ENCODE measurements around the gene CYP24A1. TPM values are rescaled to one million over a fixed set of nuclear protein-coding genes. Genes with fewer than 3 reads are reported as not detected.

The CYP24A1 gene
- polyA plus RNA-seq, 1 donor from 2014 or later, result 0.12 TPM

GRCh38 chr20:54215157-54215789, 41.5 kb upstream of the CYP24A1 start:
- no peaks in the 10 kb centered on the region for H3F3A ChIP-seq (ENCODE audit: insufficient read depth, low read length, poor library complexity, severe bottlenecking)
- no peak overlapping the region for H3K9ac ChIP-seq (ENCODE audit: low read length)
- H3K27me3 ChIP-seq (ENCODE audit: insufficient read depth, low read depth, low read length), result no peaks in the 10 kb centered on the region
- no peak overlapping the region for H2AFZ ChIP-seq (ENCODE audit: low read depth, low read length)
- no peaks in the 10 kb centered on the region for H3K9me3 ChIP-seq (ENCODE audit: low read length)
- H3K4me2 ChIP-seq (ENCODE audit: low read length), result no peak overlapping the region
- H4K20me1 ChIP-seq (ENCODE audit: insufficient read depth), result no peaks in the 10 kb centered on the region
- H3K27ac ChIP-seq (ENCODE audit: low read length), result no peak overlapping the region
- no peak for TF ChIP-seq TAF1 (IDR thresholded peaks at IDR 0.05; ENCODE audit: low read depth)
- no peak for TF ChIP-seq EP300 (conservative IDR thresholded peaks at IDR 0.05; ENCODE audit: poor library complexity, severe bottlenecking)
- TF ChIP-seq RAD21 (conservative IDR thresholded peaks at IDR 0.05), result no peak
- TF ChIP-seq MXI1 (conservative IDR thresholded peaks at IDR 0.05; ENCODE audit: poor library complexity, severe bottlenecking), result no peak
- TF ChIP-seq POLR2AphosphoS5 (IDR thresholded peaks at IDR 0.05), result no peak
- TF ChIP-seq CTCF (IDR thresholded peaks at IDR 0.05; ENCODE audit: poor library complexity, severe bottlenecking), result no peak
- TF ChIP-seq SMC3 (conservative IDR thresholded peaks at IDR 0.05; ENCODE audit: poor library complexity), result no peak
- TF ChIP-seq REST (IDR thresholded peaks at IDR 0.05; ENCODE audit: borderline replicate concordance), result no peak
- TF ChIP-seq EZH2 (IDR thresholded peaks at IDR 0.05; ENCODE audit: borderline replicate concordance, insufficient read depth, low read length, poor library complexity, severe bottlenecking), result no peak
- no peaks in the 10 kb centered on the region for H3K36me3 ChIP-seq (ENCODE audit: insufficient read depth, low read length)
- no peaks in the 10 kb centered on the region for H3K9me2 ChIP-seq (ENCODE audit: insufficient read depth, low read length)
- no peak overlapping the region for H3K4me3 ChIP-seq (ENCODE audit: low read length)
- H3K79me2 ChIP-seq (replicated peaks; ENCODE audit: insufficient read depth, low read length), result peaks cover 12% of the 10 kb centered on the region

GRCh38 chr20:54214566-54214965, 40.8 kb upstream of the CYP24A1 start:
- H3K9me3 ChIP-seq (ENCODE audit: low read length), result no peaks in the 10 kb centered on the region
- H3K36me3 ChIP-seq (ENCODE audit: insufficient read depth, low read length), result no peaks in the 10 kb centered on the region
- no peak overlapping the region for H2AFZ ChIP-seq (ENCODE audit: low read depth, low read length)
- H3K9ac ChIP-seq (ENCODE audit: low read length), result no peak overlapping the region
- no peak overlapping the region for H3K4me3 ChIP-seq (ENCODE audit: low read length)
- H4K20me1 ChIP-seq (ENCODE audit: insufficient read depth), result no peaks in the 10 kb centered on the region
- H3K27ac ChIP-seq (ENCODE audit: low read length), result no peak overlapping the region
- H3K4me2 ChIP-seq (ENCODE audit: low read length), result no peak overlapping the region
- no peak for TF ChIP-seq REST (IDR thresholded peaks at IDR 0.05; ENCODE audit: borderline replicate concordance)
- H3K79me2 ChIP-seq (replicated peaks; ENCODE audit: insufficient read depth, low read length), result peaks cover 19% of the 10 kb centered on the region
- H3K9me2 ChIP-seq (ENCODE audit: insufficient read depth, low read length), result no peaks in the 10 kb centered on the region
- H3K27me3 ChIP-seq (ENCODE audit: insufficient read depth, low read depth, low read length), result no peaks in the 10 kb centered on the region
- H3F3A ChIP-seq (ENCODE audit: insufficient read depth, low read length, poor library complexity, severe bottlenecking), result no peaks in the 10 kb centered on the region
